HEK293 (cell line): ENCODE measurements around the gene ITPR2.

Source experiments
- CTCF ChIA-PET: fragments of 350-600 bp; formaldehyde crosslinking; extraction: SDS; loops from one replicate; lab custom pipeline; 2021; ENCODE audit warnings: antibody characterized with exemption; lab: Yijun Ruan, JAX
- POLR2A ChIA-PET: fragments of 300-600 bp; formaldehyde crosslinking; extraction: SDS; loops from one replicate; lab custom pipeline; 2020; ENCODE audit warnings: antibody characterized with exemption, inconsistent platforms; lab: Yijun Ruan, JAX
- H3K27ac ChIP-seq: fragments of 200-500 bp; sonication (Bioruptor generic); 2 replicates; pipeline ENCODE4 v1.5.1; 2014; ENCODE audit warnings: low read depth, low read length, control low read depth, inconsistent platforms; ENCODE audit errors: extremely low read depth
- H3K36me3 ChIP-seq, 2 experiments: fragments of 200-500 bp in 1 of 2; sonication (Bioruptor generic) in 1 of 2; 1 replicate in 1 of 2; 2 replicates in 1 of 2; pipeline ENCODE4 v1.5.1; 2014 to 2017; ENCODE audit warnings: inconsistent platforms in 2 of 2, low read length in 2 of 2; ENCODE audit not compliant: control insufficient read depth in 2 of 2, insufficient read depth in 1 of 2
- H3K4me1 ChIP-seq: fragments of 200-500 bp; sonication (Bioruptor generic); 2 replicates; pipeline ENCODE4 v1.5.1; 2014; ENCODE audit warnings: mild to moderate bottlenecking, low read length, inconsistent platforms; ENCODE audit not compliant: control insufficient read depth, insufficient read depth
- H3K4me3 ChIP-seq: 2 replicates; pipeline ENCODE4 v1.5.1; 2011; ENCODE audit warnings: low read depth, mild to moderate bottlenecking, control low read depth, low read length, moderate library complexity
- H3K9me3 ChIP-seq: fragments of 200-500 bp; sonication (Bioruptor generic); 2 replicates; pipeline ENCODE4 v1.5.1; 2014; ENCODE audit warnings: low read depth, low read length, inconsistent platforms; ENCODE audit not compliant: control insufficient read depth, insufficient read depth
- FEZF1 ChIP-seq: fragments of 450-650 bp; formaldehyde crosslinking; IDR thresholded peaks from 2 replicates; pipeline ENCODE4 v1.5.1; 2016; ENCODE audit warnings: missing biosample characterization, missing genetic modification characterization
- KLF7 ChIP-seq: fragments of 450-650 bp; formaldehyde crosslinking; IDR thresholded peaks from 2 replicates; pipeline ENCODE4 v1.5.1; 2016; ENCODE audit warnings: missing biosample characterization, missing genetic modification characterization, borderline replicate concordance
- MZF1 ChIP-seq: fragments of 450-650 bp; formaldehyde crosslinking; IDR thresholded peaks from 2 replicates; pipeline ENCODE4 v1.5.1; 2017; ENCODE audit warnings: missing biosample characterization, missing genetic modification characterization, borderline replicate concordance
- OVOL3 ChIP-seq: fragments of 450-650 bp; formaldehyde crosslinking; IDR thresholded peaks from 2 replicates; pipeline ENCODE4 v1.5.1; 2016; ENCODE audit warnings: missing biosample characterization, missing genetic modification characterization
- PATZ1 ChIP-seq: fragments of 450-650 bp; formaldehyde crosslinking; IDR thresholded peaks from 2 replicates; pipeline ENCODE4 v1.5.1; 2016; ENCODE audit warnings: missing biosample characterization, missing genetic modification characterization
- ZNF146 ChIP-seq: fragments of 450-650 bp; formaldehyde crosslinking; IDR thresholded peaks from 2 replicates; pipeline ENCODE4 v1.5.1; 2016; ENCODE audit warnings: missing biosample characterization, missing genetic modification characterization
- ZNF148 ChIP-seq: fragments of 450-650 bp; formaldehyde crosslinking; IDR thresholded peaks from 2 replicates; pipeline ENCODE4 v1.5.0; 2017; ENCODE audit warnings: missing biosample characterization, missing genetic modification characterization, borderline replicate concordance
- ZNF24 ChIP-seq: fragments of 450-650 bp; formaldehyde crosslinking; IDR thresholded peaks from 2 replicates; pipeline ENCODE4 v1.5.1; 2016; ENCODE audit warnings: missing biosample characterization, missing genetic modification characterization
- ZNF514 ChIP-seq: fragments of 450-650 bp; formaldehyde crosslinking; IDR thresholded peaks from 2 replicates; pipeline ENCODE4 v1.5.1; 2016; ENCODE audit warnings: missing biosample characterization, missing genetic modification characterization
- ZNF558 ChIP-seq: fragments of 450-650 bp; formaldehyde crosslinking; IDR thresholded peaks from 2 replicates; pipeline ENCODE4 v1.5.1; 2016; ENCODE audit warnings: missing biosample characterization, missing genetic modification characterization
- ZNF670 ChIP-seq: fragments of 450-650 bp; formaldehyde crosslinking; IDR thresholded peaks from 2 replicates; pipeline ENCODE4 v1.5.1; 2016; ENCODE audit warnings: missing biosample characterization, missing genetic modification characterization, low read depth
- ZNF692 ChIP-seq: fragments of 450-650 bp; formaldehyde crosslinking; IDR thresholded peaks from 2 replicates; pipeline ENCODE4 v1.5.1; 2016; ENCODE audit warnings: missing biosample characterization, missing genetic modification characterization
- ZNF776 ChIP-seq: fragments of 450-650 bp; formaldehyde crosslinking; IDR thresholded peaks from 2 replicates; pipeline ENCODE4 v1.5.0; 2017; ENCODE audit warnings: missing biosample characterization, missing genetic modification characterization, borderline replicate concordance

ITPR2 gene

GRCh38 chr12:26699237-26699636, 133.8 kb downstream of the ITPR2 start:
- ChIA-PET POLR2A (no interaction called here), CTCF (interaction anchor here (0.7 kb wide), 1 partner anchor 580 kb away, joined by 3 read pairs; no protein-coding TSS in a partner anchor)
- TF ChIP-seq ZNF670 (tag by site-specific recombination) (no peak), ZNF692 (tag by site-specific recombination) (no peak), KLF7 (tag by site-specific recombination) (no peak), ZNF558 (tag by site-specific recombination) (no peak), PATZ1 (tag by site-specific recombination) (no peak), MZF1 (tag by site-specific recombination) (no peak), ZNF148 (tag by site-specific recombination) (no peak), ZNF776 (no peak), ZNF514 (tag by site-specific recombination) (no peak)
- H3K27ac ChIP-seq: no peak overlapping the region
- H3K9me3 ChIP-seq: no peaks in the 10 kb centered on the region
- no peak overlapping the region for H3K4me3 ChIP-seq
- H3K4me1 ChIP-seq: no peaks in the 10 kb centered on the region
- no peaks in the 10 kb centered on the region for H3K36me3 ChIP-seq

- no peaks in the 10 kb centered on the region for H3K9me3 ChIP-seq
- no peak overlapping the region for H3K4me3 ChIP-seq
- no peaks in the 10 kb centered on the region for H3K4me1 ChIP-seq
- TF ChIP-seq ZNF146 (tag by site-specific recombination) (peak; percentile 87), OVOL3 (tag by site-specific recombination) (no peak)
- TF ChIP-seq, all 188 proteins: peak for 1
- Histone ChIP-seq H3K27ac (no peak overlapping the region), H3K36me3 (no peaks in the 10 kb centered on the region)
- POLR2A ChIA-PET: no interaction called here
- CTCF ChIA-PET: interaction anchor here (0.7 kb wide), 1 partner anchor 519 kb away, joined by 3 read pairs; no protein-coding TSS in a partner anchor
Measured at GRCh38 chr12:26698186-26698585, 134.8 kb downstream of the ITPR2 start.

- TF ChIP-seq FEZF1 (no peak), ZNF24 (tag by site-specific recombination) (no peak)
- H3K4me1 ChIP-seq: no peaks in the 10 kb centered on the region
- CTCF ChIA-PET: interaction anchor here (0.6 to 1.3 kb wide), 2 partner anchors 16 to 29 kb away, joined by 3 read pairs; no protein-coding TSS in a partner anchor
- no peaks in the 10 kb centered on the region for H3K36me3 ChIP-seq
- no peaks in the 10 kb centered on the region for H3K9me3 ChIP-seq
- POLR2A ChIA-PET: no interaction called here
- no peak overlapping the region for H3K4me3 ChIP-seq
- H3K27ac ChIP-seq: no peak overlapping the region
Measured at GRCh38 chr12:26697217-26697616, 135.8 kb downstream of the ITPR2 start.
